GM19193 (cell line): ENCODE data around the gene IFT80.

Source experiments
- POLR2A ChIP-seq: IDR thresholded peaks from 4 replicates; pipeline ENCODE4 v1.6.1; 2011; ENCODE audit not compliant: insufficient read depth, insufficient read length; ENCODE audit errors: extremely low read depth

IFT80 gene

DNA sequence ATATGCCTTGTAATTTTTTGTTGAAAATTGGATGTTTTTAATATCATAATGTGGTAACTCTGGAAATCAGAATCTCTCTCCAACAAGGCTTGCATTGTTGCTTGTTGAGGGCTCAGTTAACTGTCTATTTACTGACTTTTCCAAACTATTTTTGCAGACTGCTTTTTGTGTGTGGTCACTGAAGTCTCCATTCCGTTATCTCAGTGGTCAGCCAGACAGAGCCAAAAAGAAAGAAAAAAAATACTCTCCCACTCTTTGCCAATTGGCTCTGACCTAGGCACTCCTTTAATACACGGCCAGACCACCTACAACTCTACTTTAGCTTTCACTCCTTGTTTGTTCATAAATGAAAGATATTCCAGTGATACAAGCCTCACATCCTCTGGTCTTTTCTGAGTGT lies 52.5 kb downstream of the IFT80 start:
- no peak for TF ChIP-seq POLR2A

DNA sequence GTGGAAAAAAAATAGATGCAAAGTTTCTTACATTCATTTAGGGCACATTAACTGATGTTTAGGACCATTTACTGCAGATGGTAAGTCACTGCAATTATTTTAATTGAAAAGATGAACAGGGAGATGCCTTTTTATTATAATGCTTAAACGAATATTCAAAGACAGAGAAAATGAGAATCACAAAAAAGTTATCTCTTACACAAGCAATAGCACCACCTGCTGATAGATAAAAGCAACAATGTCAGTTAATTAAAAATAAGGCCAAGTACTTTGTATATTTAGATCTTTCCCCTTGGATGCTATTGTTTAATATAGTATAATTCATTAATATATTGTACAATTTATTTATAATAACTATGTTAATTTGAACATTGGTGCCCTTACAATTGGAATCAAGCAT lies 55.9 kb downstream of the IFT80 start:
- TF ChIP-seq POLR2A = no peak

DNA sequence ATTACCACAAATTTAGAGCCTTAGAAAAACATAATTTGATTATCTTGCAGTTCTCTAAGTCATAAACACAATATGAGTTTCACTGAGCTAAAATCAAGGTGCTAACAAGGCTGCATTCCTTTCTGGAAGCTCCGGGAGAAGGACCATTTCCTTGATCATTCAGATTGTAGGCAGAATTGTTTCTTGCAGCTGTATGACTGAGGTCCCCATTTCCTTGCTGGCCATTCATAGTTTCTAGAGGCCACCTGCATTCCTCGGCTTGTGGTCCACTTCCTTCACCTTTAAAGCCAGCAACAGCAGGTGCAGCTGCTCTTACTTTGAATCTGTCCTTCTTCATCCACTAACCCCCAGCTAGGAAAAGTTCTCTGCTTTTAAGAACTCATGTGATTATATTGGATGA lies 58.7 kb downstream of the IFT80 start:
- no peak for TF ChIP-seq POLR2A

DNA sequence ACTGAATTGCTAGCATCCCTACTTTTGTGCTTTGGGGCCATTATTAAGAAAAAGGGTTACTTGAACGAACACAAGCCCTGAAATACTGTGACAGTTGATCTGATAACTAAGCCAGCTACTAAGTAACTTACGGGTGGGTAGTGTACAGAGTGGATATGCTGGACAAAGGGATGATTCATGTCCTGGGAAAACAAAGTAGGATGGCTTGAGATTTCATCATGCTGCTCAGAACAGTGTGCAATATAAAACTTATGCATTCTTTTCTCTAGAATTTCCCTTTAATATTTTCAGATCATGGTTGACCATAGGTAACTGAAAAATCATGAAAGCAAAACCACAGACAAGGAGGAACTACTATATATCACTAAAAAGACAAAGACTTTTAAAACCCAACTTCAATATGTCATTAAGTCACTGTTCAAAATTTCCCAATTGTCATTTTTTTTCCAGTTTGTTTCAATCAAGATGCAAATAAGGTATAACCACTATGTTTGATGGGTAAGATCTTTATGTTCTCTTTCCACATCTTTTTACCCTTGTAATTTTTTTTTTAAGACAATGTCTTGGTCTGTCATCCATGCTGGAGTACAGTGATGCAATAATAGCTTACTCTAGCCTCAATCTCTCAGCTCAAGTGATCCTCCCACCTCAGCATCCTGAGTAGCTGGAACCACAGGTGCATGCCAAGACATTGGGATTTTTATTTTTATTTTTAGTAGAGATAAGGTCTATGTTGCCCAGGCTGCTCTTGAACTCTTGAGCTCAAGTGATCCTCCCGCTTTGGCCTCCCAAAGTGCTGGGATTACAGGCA lies 67.7 kb downstream of the IFT80 start:
- no peak for TF ChIP-seq POLR2A

DNA sequence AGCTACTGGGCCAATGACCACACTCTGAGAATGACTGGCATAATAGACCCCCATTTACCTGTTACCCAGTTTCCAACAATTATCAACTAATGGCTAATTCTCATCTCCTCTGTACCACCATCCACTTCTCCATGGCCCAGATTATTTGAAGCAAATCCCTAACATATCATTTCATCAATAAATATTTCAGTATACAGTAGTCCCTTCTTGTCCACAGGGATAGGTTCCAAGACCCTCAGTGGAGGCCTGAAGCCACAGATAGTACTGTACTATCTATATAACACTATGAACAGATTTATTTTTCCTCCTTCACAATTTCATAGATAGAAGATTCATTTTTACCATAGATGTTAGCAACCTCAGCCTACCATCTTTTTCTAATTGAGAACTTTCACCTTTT lies 68.3 kb downstream of the IFT80 start:
- no peak for TF ChIP-seq POLR2A

DNA sequence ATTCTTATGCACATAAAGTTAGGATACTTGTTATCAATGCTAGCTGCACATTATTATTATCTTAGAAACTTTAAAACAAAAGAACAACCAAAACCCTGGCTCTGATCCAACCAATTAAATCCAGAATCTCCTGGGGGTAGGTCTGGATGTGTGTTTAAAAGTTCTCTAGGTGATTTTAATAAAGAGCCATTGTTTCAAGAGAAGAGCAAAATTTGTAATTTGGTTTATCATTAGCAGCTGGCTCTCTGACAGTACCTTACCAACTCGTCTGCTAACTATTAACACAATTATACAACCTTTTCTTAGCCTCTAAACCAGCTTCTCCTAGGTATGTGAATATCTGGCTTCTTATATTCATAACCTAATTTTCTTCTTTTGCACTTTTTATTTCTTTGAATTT lies 68.9 kb downstream of the IFT80 start:
- TF ChIP-seq POLR2A = no peak

DNA sequence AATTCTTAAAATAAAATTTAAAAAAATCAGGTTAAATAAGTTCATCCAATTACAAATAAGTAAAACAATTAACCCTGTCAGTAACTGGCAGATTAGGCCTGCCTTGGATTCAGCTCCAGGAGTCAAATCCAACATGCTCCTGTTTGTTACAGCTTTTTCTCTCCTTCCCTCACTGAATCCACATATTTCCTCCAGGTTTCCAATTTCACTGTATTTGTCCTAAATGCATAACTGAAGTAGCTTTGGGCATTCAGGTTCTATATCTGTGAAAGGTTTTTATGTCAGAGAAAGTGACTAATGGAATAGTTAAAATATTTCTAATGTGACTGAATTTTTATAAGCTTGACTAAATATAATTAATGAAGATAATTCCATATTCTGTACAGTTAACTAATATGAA lies 79.7 kb downstream of the IFT80 start:
- TF ChIP-seq POLR2A = no peak

DNA sequence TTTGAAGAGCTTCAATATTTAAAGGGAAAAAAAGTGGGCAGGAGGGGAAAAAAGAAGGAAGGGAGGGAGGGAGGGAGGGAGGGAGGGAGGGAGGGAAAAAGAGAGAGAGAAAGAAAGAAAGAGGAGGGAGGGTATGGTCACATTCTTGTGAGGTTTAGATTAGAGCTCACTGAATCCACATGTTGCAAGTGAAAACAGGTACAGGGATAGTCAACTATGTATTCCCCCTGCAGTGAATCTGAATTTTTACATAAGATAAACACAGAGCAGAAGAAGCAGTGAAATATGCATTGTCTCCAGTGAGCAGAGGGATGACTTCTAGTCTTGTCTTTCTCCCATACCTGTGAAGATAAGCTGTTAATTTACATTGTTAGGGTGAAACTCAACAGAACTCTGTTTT lies 84.0 kb downstream of the IFT80 start:
- no peak for TF ChIP-seq POLR2A

DNA sequence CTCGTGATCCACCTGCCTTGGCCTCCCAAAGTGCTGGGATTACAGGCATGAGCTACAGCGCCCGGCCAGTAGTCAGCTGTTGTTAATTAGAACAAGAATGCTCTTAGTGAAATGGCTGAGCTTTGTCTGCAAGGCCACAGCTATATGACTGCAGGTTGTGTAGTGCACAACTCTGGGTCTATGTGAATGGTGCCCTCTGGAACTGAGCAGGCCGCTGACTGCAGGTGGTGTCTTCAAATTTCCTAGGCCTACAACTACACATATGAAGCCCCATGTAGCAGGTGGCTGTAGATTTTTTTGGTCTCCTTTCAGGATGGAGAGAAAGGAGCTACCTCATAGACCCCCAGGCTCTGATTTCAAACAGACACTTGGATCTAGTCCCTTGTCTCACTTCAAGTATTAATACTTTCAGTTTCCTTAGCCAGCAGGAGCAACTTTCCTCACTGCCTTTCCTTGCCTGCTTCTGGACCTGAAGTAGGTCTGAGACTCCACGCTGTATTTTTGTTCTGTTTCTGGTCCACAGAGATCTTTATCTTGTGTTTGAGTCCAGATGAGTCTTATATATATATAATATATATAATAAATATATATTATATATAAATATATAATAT lies 86.9 kb downstream of the IFT80 start:
- no peak for TF ChIP-seq POLR2A

DNA sequence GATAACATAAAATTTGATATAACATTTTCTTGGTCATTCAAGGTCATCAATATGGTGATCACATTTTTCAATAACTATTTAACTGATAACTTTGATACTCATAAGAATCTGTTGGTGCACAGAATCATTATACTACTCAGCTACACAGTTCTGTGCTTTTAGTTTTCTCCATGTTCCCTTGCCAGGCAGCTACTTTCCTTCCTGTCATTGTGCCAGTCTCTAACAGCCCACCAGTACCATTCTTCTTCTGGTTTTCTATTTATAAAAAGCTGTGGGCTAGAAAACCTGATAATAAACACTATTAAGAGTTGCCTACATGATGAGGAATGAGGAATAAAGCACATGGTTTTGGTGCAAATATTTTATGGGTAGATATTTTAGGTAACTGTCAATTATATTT lies 96.2 kb downstream of the IFT80 start:
- no peak for TF ChIP-seq POLR2A

DNA sequence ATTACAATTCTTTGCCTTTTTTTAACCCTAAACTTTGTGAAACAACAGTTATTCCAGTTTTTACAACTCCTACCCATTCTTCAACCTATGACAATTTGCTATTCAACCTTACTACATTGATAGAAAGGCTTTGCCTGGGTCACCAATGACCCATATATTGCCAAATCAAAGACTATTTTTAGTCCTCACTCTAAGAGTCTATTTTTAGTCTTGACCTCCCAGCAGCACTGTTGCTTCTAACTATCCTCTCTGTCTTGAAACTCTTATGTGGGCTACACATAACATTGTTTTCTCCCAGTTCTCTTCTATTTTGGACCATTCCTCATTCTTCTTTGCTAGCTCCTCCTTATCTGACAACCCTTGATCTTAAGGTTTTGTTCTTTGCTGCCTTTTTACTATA lies 102.4 kb downstream of the IFT80 start:
- no peak for TF ChIP-seq POLR2A

DNA sequence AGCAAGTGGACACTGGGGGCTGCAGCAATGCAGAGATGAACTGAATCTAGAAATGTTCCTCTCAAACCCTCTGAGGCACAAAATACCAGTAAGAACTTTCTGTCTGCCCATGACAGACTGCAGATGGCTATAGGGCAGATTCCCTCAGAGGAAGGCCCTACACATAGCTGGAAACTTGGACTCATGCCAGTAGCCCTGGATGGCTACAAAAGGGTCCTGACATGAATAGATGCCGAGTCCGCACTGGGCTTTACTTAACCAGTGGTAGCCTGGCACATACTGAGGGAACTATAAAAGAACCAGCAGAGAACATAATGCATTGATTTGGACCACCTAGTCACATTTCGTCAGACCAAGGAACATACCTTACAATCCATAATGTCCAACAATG lies 107.1 kb downstream of the IFT80 start:
- no peak for TF ChIP-seq POLR2A

DNA sequence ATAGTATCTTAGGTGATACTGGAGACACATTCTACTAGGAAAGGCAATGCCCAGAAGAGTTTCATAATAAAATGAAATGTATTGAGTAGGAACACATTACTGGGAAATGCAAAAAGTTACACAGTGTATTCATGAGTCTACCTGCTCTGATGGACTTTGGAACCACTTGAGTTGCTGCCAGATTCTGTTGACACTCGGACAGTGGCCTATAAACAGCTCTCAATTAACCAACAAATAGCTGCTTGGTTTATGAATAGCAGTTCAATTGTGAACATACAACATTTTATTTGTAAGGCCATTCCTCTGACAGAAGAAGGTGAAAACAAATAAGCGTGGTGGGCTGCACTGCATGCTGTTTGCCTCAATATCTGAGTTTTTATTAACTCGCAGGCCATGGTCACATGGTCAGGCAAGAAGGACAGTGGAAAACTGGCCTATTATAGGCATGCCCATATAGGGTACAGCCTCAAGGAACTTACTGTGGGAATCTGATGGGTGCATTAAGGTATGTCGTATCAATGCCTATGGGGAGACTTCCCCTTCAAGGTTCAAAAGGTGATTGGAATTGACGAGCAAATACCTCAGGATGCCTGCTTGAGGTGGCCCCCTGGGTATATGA lies 107.6 kb downstream of the IFT80 start:
- TF ChIP-seq POLR2A = no peak

DNA sequence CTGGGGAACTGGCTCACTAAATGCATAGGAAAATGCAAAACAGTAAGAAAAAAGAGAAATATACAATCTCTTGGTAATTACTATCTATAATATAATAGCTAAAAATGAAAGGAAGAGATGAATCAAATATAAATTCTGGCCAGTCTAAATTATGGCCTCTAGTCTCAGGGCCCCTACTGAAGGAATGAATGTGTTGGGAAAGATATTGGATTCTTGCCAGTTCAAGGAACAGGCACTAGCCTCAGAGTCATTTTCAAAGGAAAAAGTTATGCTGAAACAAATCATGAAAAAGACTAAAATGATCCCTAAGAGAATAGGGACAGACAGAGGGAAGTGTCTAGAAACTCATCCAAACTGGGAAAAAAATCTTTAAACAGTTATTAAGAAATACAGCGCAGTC lies 111.4 kb downstream of the IFT80 start:
- no peak for TF ChIP-seq POLR2A

DNA sequence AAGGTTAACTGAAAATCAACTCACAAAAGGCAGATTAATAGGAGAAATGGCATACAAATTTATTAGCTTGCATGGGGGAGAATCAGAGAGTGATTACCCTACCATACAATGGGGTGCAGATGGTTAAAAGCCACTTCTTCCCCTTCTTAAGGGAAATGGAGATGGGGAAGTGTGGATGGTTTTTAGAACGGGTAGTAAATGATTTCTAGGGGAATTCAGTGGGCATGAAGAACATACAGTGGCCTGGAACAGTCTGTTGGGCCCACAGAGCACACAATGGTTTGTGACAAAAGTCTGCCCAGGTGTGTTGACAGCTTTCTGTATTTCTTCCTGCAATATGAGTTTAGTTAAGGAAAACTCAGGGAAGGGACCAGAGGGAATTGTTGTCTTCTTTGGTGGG lies 112.8 kb downstream of the IFT80 start:
- no peak for TF ChIP-seq POLR2A

DNA sequence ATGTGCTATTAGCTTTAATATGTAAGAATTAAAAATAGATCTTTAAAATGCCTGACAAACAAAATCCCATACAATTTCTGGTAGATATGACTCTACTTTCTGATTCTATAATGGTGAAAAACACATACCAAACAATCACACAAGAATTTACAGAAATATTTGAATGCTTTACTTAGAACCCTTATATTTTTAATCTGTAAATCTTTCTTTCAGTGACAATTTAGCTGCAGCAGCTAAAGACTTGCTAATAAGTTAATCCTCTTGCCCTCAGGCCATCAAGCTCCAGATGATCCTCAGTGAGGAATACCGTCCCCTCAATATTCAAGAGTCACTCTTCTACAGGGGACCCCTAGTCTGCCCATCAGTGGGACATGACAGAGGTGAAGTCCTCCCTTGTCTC lies 118.2 kb downstream of the IFT80 start:
- TF ChIP-seq POLR2A = no peak
